Hepatocyte (in vitro differentiated cells): Measurements from ENCODE around the gene CACNA1C.

ENCODE experiments used
- CTCF ChIP-seq: fragments of 200-600 bp; sonication (generic); IDR thresholded peaks from 2 replicates; pipeline ENCODE4 v1.5.1; 2016; ENCODE audit warnings: antibody characterized with exemption, mild to moderate bottlenecking; ENCODE audit not compliant: poor library complexity
- EZH2 ChIP-seq: fragments of 200-600 bp; sonication (generic); IDR thresholded peaks from 2 replicates; pipeline ENCODE4 v1.6.1; 2016; ENCODE audit warnings: antibody characterized with exemption, mild to moderate bottlenecking, borderline replicate concordance

GRCh38 chr12:2618291-2618995, 565.7 kb downstream of the CACNA1C start:
- no peak for TF ChIP-seq CTCF
- TF ChIP-seq EZH2, result no peak
